Activated CD8-positive, alpha-beta memory T cell treated with anti-CD3 and anti-CD28 coated beads, Interleukin-2, amount 50 U/mL, for 24 hours (primary cell): ENCODE data around the gene SLC1A4.
"Not testable (repeated sequence)": the region's sequence is repeated elsewhere in the genome, so short reads cannot be mapped to it uniquely, and the experiment has no call there.

Experiments
- DNase-seq: peaks from one replicate; pipeline ENCODE4 v3.0.0-alpha.2; 2020; ENCODE audit errors: extremely low read depth

The SLC1A4 gene

GRCh38 chr2:64992218-64992617 is 3.0 kb downstream of the SLC1A4 start:
- no peak for DNase-seq

GRCh38 chr2:64992990-64993389 is 3.8 kb downstream of the SLC1A4 start:
- no peak for DNase-seq

GRCh38 chr2:64995041-64995440 is 5.8 kb downstream of the SLC1A4 start:
- no peak for DNase-seq

- DNase-seq = no peak
Observed at GRCh38 chr2:64996871-64997307, 7.7 kb downstream of the SLC1A4 start.

- DNase-seq = no peak
Observed at GRCh38 chr2:64998658-64999061, 9.5 kb downstream of the SLC1A4 start.

GRCh38 chr2:64999754-65000153 is 10.6 kb downstream of the SLC1A4 start:
- no peak for DNase-seq

GRCh38 chr2:65000644-65001043 is 11.4 kb downstream of the SLC1A4 start:
- DNase-seq = no peak

- no peak for DNase-seq
Observed at GRCh38 chr2:65003037-65003436, 13.8 kb downstream of the SLC1A4 start.

- DNase-seq = not testable (repeated sequence)
Observed at GRCh38 chr2:65004232-65004631, 15.0 kb downstream of the SLC1A4 start.

- DNase-seq = no peak
Observed at GRCh38 chr2:65013776-65014175, 24.6 kb downstream of the SLC1A4 start.

- DNase-seq = no peak
Observed at GRCh38 chr2:65015731-65016130, 26.5 kb downstream of the SLC1A4 start.

- DNase-seq = no peak
Observed at GRCh38 chr2:65016789-65017188, 27.6 kb downstream of the SLC1A4 start.

GRCh38 chr2:65017335-65017734 is 28.1 kb downstream of the SLC1A4 start:
- no peak for DNase-seq

- DNase-seq = no peak
Observed at GRCh38 chr2:65018141-65018582, 29.0 kb downstream of the SLC1A4 start.

- DNase-seq = no peak
Observed at GRCh38 chr2:65019010-65019409, 29.8 kb downstream of the SLC1A4 start.

GRCh38 chr2:65019675-65020195 is 30.5 kb downstream of the SLC1A4 start:
- DNase-seq = no peak

GRCh38 chr2:65020251-65020650 is 31.1 kb downstream of the SLC1A4 start:
- DNase-seq = not testable (repeated sequence)

GRCh38 chr2:65020943-65021528 is 31.8 kb downstream of the SLC1A4 start:
- DNase-seq = no peak

GRCh38 chr2:65021709-65022108 is 32.5 kb downstream of the SLC1A4 start:
- DNase-seq = no peak

- DNase-seq = no peak
Observed at GRCh38 chr2:65022189-65022588, 33.0 kb downstream of the SLC1A4 start.

- no peak for DNase-seq
Observed at GRCh38 chr2:65023742-65024141, 34.5 kb downstream of the SLC1A4 start.

GRCh38 chr2:65024149-65024829 is 35.1 kb downstream of the SLC1A4 start:
- DNase-seq = no peak

GRCh38 chr2:65025453-65026123 is 36.4 kb downstream of the SLC1A4 start:
- DNase-seq = no peak
